Liver (tissue), 9 donors: ENCODE results near the gene KRT17. TPM values are rescaled to one million over a fixed set of nuclear protein-coding genes. Genes with fewer than 3 reads are reported as not detected.

ENCODE experiments used
- DNase-seq: peaks from one replicate; pipeline ENCODE4 v3.0.0-alpha.2; 2017; ENCODE audit warnings: low spot score
- H3K27ac ChIP-seq, 2 donors: one replicate each; pipeline ENCODE4 v1.7.0; 2013; ENCODE audit warnings: inconsistent platforms in 2 of 2, low read length in 2 of 2, control low read depth in 1 of 2, low read depth in 1 of 2, mild to moderate bottlenecking in 1 of 2
- H3K27me3 ChIP-seq, 4 donors: one replicate each; pipeline versions ENCODE4 v1.6.1 to v1.7.0; 2013; ENCODE audit warnings: low read length in 3 of 4, inconsistent platforms in 1 of 4, mild to moderate bottlenecking in 1 of 4, moderate library complexity in 1 of 4; ENCODE audit not compliant: control insufficient read depth in 4 of 4, insufficient read depth in 4 of 4
- H3K36me3 ChIP-seq, 4 donors: one replicate each; pipeline versions ENCODE4 v1.6.1 to v1.7.0; 2013; ENCODE audit warnings: low read length in 3 of 4, mild to moderate bottlenecking in 3 of 4, low read depth in 1 of 4, moderate library complexity in 1 of 4; ENCODE audit not compliant: control insufficient read depth in 4 of 4, insufficient read depth in 3 of 4
- H3K4me1 ChIP-seq, 4 donors: one replicate each; pipeline versions ENCODE4 v1.6.1 to v1.7.0; 2013; ENCODE audit warnings: low read length in 3 of 4, mild to moderate bottlenecking in 3 of 4, moderate library complexity in 1 of 4; ENCODE audit not compliant: control insufficient read depth in 4 of 4, insufficient read depth in 4 of 4
- H3K4me3 ChIP-seq, 3 donors: one replicate each; pipeline versions ENCODE4 v1.6.1 to v1.7.0; 2013; ENCODE audit warnings: low read length in 3 of 3, control low read depth in 1 of 3, low read depth in 1 of 3, mild to moderate bottlenecking in 1 of 3
- H3K9ac ChIP-seq, 2 donors: one replicate each; pipeline ENCODE4 v1.7.0; 2013; ENCODE audit warnings: low read length in 2 of 2, mild to moderate bottlenecking in 2 of 2, moderate library complexity in 2 of 2, control low read depth in 1 of 2, low read depth in 1 of 2
- H3K9me3 ChIP-seq, 4 donors: one replicate each; pipeline versions ENCODE4 v1.6.1 to v1.7.0; 2013; ENCODE audit warnings: low read length in 3 of 4; ENCODE audit not compliant: control insufficient read depth in 4 of 4
- ATF3 ChIP-seq: IDR thresholded peaks from 2 replicates; pipeline ENCODE4 v1.6.1; 2016; ENCODE audit warnings: antibody characterized with exemption
- CTCF ChIP-seq: fragments of 150-350 bp; IDR thresholded peaks from 2 replicates; pipeline ENCODE4 v1.5.1; 2017; ENCODE audit warnings: improper control_type of control experiment, low read depth, low read length; ENCODE audit not compliant: missing input control
- EGR1 ChIP-seq, 2 donors: IDR thresholded peaks; 2 replicates each; pipeline ENCODE4 v1.6.1; 2016 to 2018; ENCODE audit warnings: antibody characterized with exemption in 2 of 2, low read depth in 2 of 2
- FOXA1 ChIP-seq: IDR thresholded peaks from 2 replicates; pipeline ENCODE4 v1.6.1; 2016; ENCODE audit warnings: antibody characterized with exemption
- FOXA2 ChIP-seq: IDR thresholded peaks from 2 replicates; pipeline ENCODE4 v1.6.1; 2016; ENCODE audit warnings: antibody characterized with exemption
- GABPA ChIP-seq, 2 donors: IDR thresholded peaks in 1 of 2; conservative IDR thresholded peaks in 1 of 2; 2 replicates each; pipeline ENCODE4 v1.6.1; 2016; ENCODE audit warnings: antibody characterized with exemption in 2 of 2, mild to moderate bottlenecking in 1 of 2, moderate library complexity in 1 of 2
- HNF4A ChIP-seq, 2 donors: conservative IDR thresholded peaks; 2 replicates each; pipeline ENCODE4 v1.6.1; 2016; ENCODE audit warnings: antibody characterized with exemption in 2 of 2, mild to moderate bottlenecking in 2 of 2
- HNF4G ChIP-seq: IDR thresholded peaks from 2 replicates; pipeline ENCODE4 v1.6.1; 2016; ENCODE audit warnings: antibody characterized with exemption
- JUND ChIP-seq, 2 donors: IDR thresholded peaks; 2 replicates each; pipeline ENCODE4 v1.6.1; 2016; ENCODE audit warnings: antibody characterized with exemption in 2 of 2
- MAX ChIP-seq: IDR thresholded peaks from 2 replicates; pipeline ENCODE4 v1.6.1; 2016; ENCODE audit warnings: antibody characterized with exemption
- NR2F2 ChIP-seq: IDR thresholded peaks from 2 replicates; pipeline ENCODE4 v1.6.1; 2016; ENCODE audit warnings: antibody characterized with exemption
- RAD21 ChIP-seq, 2 donors: IDR thresholded peaks; 2 replicates each; pipeline ENCODE4 v1.6.1; 2016; ENCODE audit warnings: antibody characterized with exemption in 2 of 2, mild to moderate bottlenecking in 2 of 2
- REST ChIP-seq: IDR thresholded peaks from 2 replicates; pipeline ENCODE4 v1.6.1; 2016; ENCODE audit warnings: antibody characterized with exemption, mild to moderate bottlenecking
- RXRA ChIP-seq, 2 donors: IDR thresholded peaks; 2 replicates each; pipeline ENCODE4 v1.6.1; 2017 to 2018; ENCODE audit warnings: antibody characterized with exemption in 2 of 2, mild to moderate bottlenecking in 1 of 2
- SP1 ChIP-seq: IDR thresholded peaks from 2 replicates; pipeline ENCODE4 v1.6.1; 2018; ENCODE audit warnings: antibody characterized with exemption, mild to moderate bottlenecking
- TAF1 ChIP-seq: conservative IDR thresholded peaks from 2 replicates; pipeline ENCODE4 v1.6.1; 2016; ENCODE audit warnings: antibody characterized with exemption, mild to moderate bottlenecking
- YY1 ChIP-seq: IDR thresholded peaks from 2 replicates; pipeline ENCODE4 v1.6.1; 2016; ENCODE audit warnings: antibody characterized with exemption, mild to moderate bottlenecking
- ZBTB33 ChIP-seq: IDR thresholded peaks from 2 replicates; pipeline ENCODE4 v1.6.1; 2016; ENCODE audit warnings: antibody characterized with exemption
- WGBS: extraction: QIAGEN DNeasy Blood & Tissue Kit; methylation state at CpG from one replicate; pipeline ENCODE4 v1.1.7; 2013; 5-methylcytosine and 5-hydroxymethylcytosine counted together
- polyA plus RNA-seq, 2 donors: library from polyadenylated mRNA; stranded (reverse) in 1 of 2; unstranded in 1 of 2; fragments of 200-250 nt in 1 of 2; fragments of >200 nt in 1 of 2; fragmentation: Nextera tagmentation in 1 of 2; extraction: Ambion mirVana in 1 of 2; gene quantifications; one replicate each; pipeline versions ENCODE4 v1.2.1 to v1.2.3, GENCODE V29; 2013 to 2015
- total RNA-seq, 2 donors: library from RNA; depleted of rRNA; stranded (reverse); fragments of >200 nt; gene quantifications; one replicate each; pipeline ENCODE4 v1.2.3, GENCODE V29; 2014
- donor health status: healthy.
- donor health status: healthy.
- donor health status: healthy.
- donor health status: healthy.
- donor health status: healthy.

The KRT17 gene
- total and polyA plus RNA-seq, 4 donors: 0.15 TPM; not detected in 3

GRCh38 chr17:41634639-41635038 lies 10.3 kb upstream of the KRT17 start:
- no peaks in the 10 kb centered on the region for H3K4me1 ChIP-seq
- no peak for TF ChIP-seq HNF4A (conservative IDR thresholded peaks at IDR 0.05)
- TF ChIP-seq ATF3: no peak
- no peak for TF ChIP-seq REST
- TF ChIP-seq FOXA1: no peak
- no peak for TF ChIP-seq ZBTB33
- no peak for TF ChIP-seq HNF4G
- no peak for TF ChIP-seq JUND (IDR thresholded peaks at IDR 0.05)
- TF ChIP-seq MAX: no peak
- TF ChIP-seq NR2F2: no peak
- TF ChIP-seq RXRA (IDR thresholded peaks at IDR 0.05): no peak
- no peak for TF ChIP-seq FOXA2
- no peak for TF ChIP-seq GABPA (IDR thresholded peaks at IDR 0.05 in 1 of 2, conservative IDR thresholded peaks at IDR 0.05 in 1 of 2)
- no peak for TF ChIP-seq TAF1
- no peak for TF ChIP-seq SP1
- no peak for TF ChIP-seq RAD21 (IDR thresholded peaks at IDR 0.05)
- no peak for TF ChIP-seq EGR1 (IDR thresholded peaks at IDR 0.05; ENCODE audit: low read depth in 2 of 2)
- no peak for TF ChIP-seq YY1
- no peak for TF ChIP-seq CTCF
- no peak overlapping the region for H3K4me3 ChIP-seq
- H3K27me3 ChIP-seq: no peaks in the 10 kb centered on the region
- no peak overlapping the region for H3K9ac ChIP-seq
- no peaks in the 10 kb centered on the region for H3K9me3 ChIP-seq
- no peak overlapping the region for H3K27ac ChIP-seq
- WGBS: 64% methylated on average over 7 of the region's 7 CpGs
- no peak for DNase-seq
- H3K36me3 ChIP-seq: no peaks in the 10 kb centered on the region
